HCT116 (cell line): ENCODE data around the gene TMEM132C. TPM values are rescaled to one million over a fixed set of nuclear protein-coding genes. Genes with fewer than 3 reads are reported as not detected.

Experiments used
- ATAC-seq: fragments of 200-7000 bp; cut with Tn5 transposase; 2 replicates; pipeline ENCODE4 v1.9.1; 2020; ENCODE audit warnings: mild to moderate bottlenecking, moderate library complexity
- BruUV-seq: library from RNA; stranded (reverse); fragments of 400-500 nt; replicated peaks from 2 replicates; lab custom pipeline; 2021; lab: Mats Ljungman, UMichigan
- CTCF ChIA-PET: fragments of 300-600 bp; sonication (Branson Sonifier 250); formaldehyde crosslinking; loops from one replicate; lab custom pipeline; 2021; ENCODE audit warnings: antibody characterized with exemption; lab: Charles Lee
- POLR2A ChIA-PET: fragments of 300-600, 350-600 bp; sonication (Branson Sonifier 250); formaldehyde crosslinking; loops from one replicate; lab custom pipeline; 2021; ENCODE audit warnings: antibody characterized with exemption; lab: Charles Lee
- RAD21 ChIA-PET, 2 experiments: fragments of 300-600 bp; sonication (Branson Sonifier 250); formaldehyde crosslinking; loops; one replicate each; lab custom pipeline; 2023; ENCODE audit warnings: low total read pairs in 2 of 2; ENCODE audit not compliant: uncharacterized antibody in 2 of 2, unreplicated experiment in 2 of 2, low non-redundant PET in 1 of 2; lab: Charles Lee
- DNase-seq: peaks from one replicate; pipeline ENCODE4 v3.0.0-alpha.2; 2010; ENCODE audit warnings: low read depth, low spot score
- H2AFZ ChIP-seq: fragments of 200-600 bp; shearing (Covaris generic), sonication (generic); 2 replicates; pipeline ENCODE4 v1.6.1; 2017; ENCODE audit warnings: low read depth, mixed run types, mixed read lengths, antibody characterized with exemption, low read length; ENCODE audit not compliant: poor library complexity, severe bottlenecking
- H3K27ac ChIP-seq: 2 replicates; pipeline ENCODE4 v1.5.1; 2012; ENCODE audit warnings: low read depth, low read length
- H3K27me3 ChIP-seq: fragments of 200-600 bp; sonication (generic); 2 replicates; pipeline ENCODE4 v1.6.1; 2016; ENCODE audit warnings: mixed run types, low read length, mixed read lengths; ENCODE audit not compliant: insufficient read depth
- H3K36me3 ChIP-seq, 2 experiments: fragments of 200-500 bp in 1 of 2; fragments of 200-600 bp in 1 of 2; sonication (Bioruptor generic) in 1 of 2; sonication (generic) in 1 of 2; 2 replicates each; pipeline versions ENCODE4 v1.5.1 to v1.6.1; 2014 to 2016; ENCODE audit warnings: low read length in 2 of 2, inconsistent platforms in 1 of 2, mixed read lengths in 1 of 2, mixed run types in 1 of 2; ENCODE audit not compliant: insufficient read depth in 2 of 2, control insufficient read depth in 1 of 2
- H3K4me1 ChIP-seq, 2 experiments: fragments of 200-600 bp in 1 of 2; sonication (generic) in 1 of 2; 2 replicates each; pipeline versions ENCODE4 v1.5.1 to v1.6.1; 2012 to 2017; ENCODE audit warnings: low read length in 2 of 2, inconsistent platforms in 1 of 2, mild to moderate bottlenecking in 1 of 2, mixed read lengths in 1 of 2, mixed run types in 1 of 2, moderate library complexity in 1 of 2; ENCODE audit not compliant: insufficient read depth in 2 of 2, control insufficient read depth in 1 of 2
- H3K4me2 ChIP-seq: fragments of 200-600 bp; sonication (generic); 2 replicates; pipeline ENCODE4 v1.6.1; 2017; ENCODE audit warnings: mixed run types, low read length, mixed read lengths
- H3K4me3 ChIP-seq, 2 experiments: fragments of 200-600 bp in 1 of 2; sonication (generic) in 1 of 2; replicated peaks in 1 of 2; 2 replicates each; pipeline ENCODE4 v1.5.1; 2011 to 2016; ENCODE audit warnings: low read length in 2 of 2, control low read depth in 1 of 2, low read depth in 1 of 2, mild to moderate bottlenecking in 1 of 2, mixed read lengths in 1 of 2, mixed run types in 1 of 2
- H3K79me2 ChIP-seq: fragments of 200-600 bp; sonication (generic); 2 replicates; pipeline ENCODE4 v1.6.1; 2017; ENCODE audit warnings: mild to moderate bottlenecking, mixed run types, low read length, moderate library complexity, mixed read lengths; ENCODE audit not compliant: insufficient read depth
- H3K9ac ChIP-seq: fragments of 200-600 bp; sonication (generic); 2 replicates; pipeline ENCODE4 v1.6.1; 2016; ENCODE audit warnings: low read length, mixed read lengths
- H3K9me2 ChIP-seq: fragments of 200-600 bp; sonication (generic), shearing (Covaris generic); 2 replicates; pipeline ENCODE4 v1.6.1; 2017; ENCODE audit warnings: mixed run types, mild to moderate bottlenecking, moderate library complexity; ENCODE audit not compliant: insufficient read depth
- H3K9me3 ChIP-seq, 2 experiments: fragments of 200-500 bp in 1 of 2; fragments of 200-600 bp in 1 of 2; sonication (Bioruptor generic) in 1 of 2; sonication (generic) in 1 of 2; 2 replicates each; pipeline ENCODE4 v1.6.1; 2014 to 2017; ENCODE audit warnings: low read length in 2 of 2, mixed read lengths in 2 of 2, inconsistent platforms in 1 of 2, low read depth in 1 of 2, mild to moderate bottlenecking in 1 of 2, mixed run types in 1 of 2, moderate library complexity in 1 of 2; ENCODE audit not compliant: control insufficient read depth in 1 of 2, insufficient read depth in 1 of 2
- H4K20me1 ChIP-seq: fragments of 200-600 bp; sonication (generic), shearing (Covaris generic); 2 replicates; pipeline ENCODE4 v1.6.1; 2017; ENCODE audit warnings: mixed run types, mild to moderate bottlenecking, moderate library complexity; ENCODE audit not compliant: insufficient read depth
- EGR1 ChIP-seq: IDR thresholded peaks from 2 replicates; pipeline ENCODE4 v1.6.1; 2012; ENCODE audit warnings: low read depth
- EZH2 ChIP-seq: fragments of 200-600 bp; sonication (generic); IDR thresholded peaks from 2 replicates; pipeline ENCODE4 v1.6.1; 2017; ENCODE audit warnings: antibody characterized with exemption, mixed run types
- EZH2phosphoT487 ChIP-seq: fragments of 200-600 bp; IDR thresholded peaks from 2 replicates; pipeline ENCODE4 v1.6.1; 2018; ENCODE audit warnings: antibody characterized with exemption, borderline replicate concordance
- FOSL1 ChIP-seq: IDR thresholded peaks from 2 replicates; pipeline ENCODE4 v1.6.1; 2012; ENCODE audit warnings: low read depth
- MAX ChIP-seq: IDR thresholded peaks from 2 replicates; pipeline ENCODE4 v1.6.1; 2012
- POLR2A ChIP-seq: IDR thresholded peaks from 2 replicates; pipeline ENCODE4 v1.7.0; 2011; ENCODE audit warnings: borderline replicate concordance; ENCODE audit not compliant: insufficient read depth, insufficient read length; ENCODE audit errors: extremely low read depth
- POLR2AphosphoS5 ChIP-seq: IDR thresholded peaks from 2 replicates; pipeline ENCODE4 v1.6.1; 2011; ENCODE audit warnings: mild to moderate bottlenecking, low read depth, low read length, moderate library complexity
- REST ChIP-seq: IDR thresholded peaks from 2 replicates; pipeline ENCODE4 v1.6.1; 2012; ENCODE audit warnings: low read depth
- SIN3A ChIP-seq: IDR thresholded peaks from 2 replicates; pipeline ENCODE4 v1.6.1; 2012; ENCODE audit warnings: low read depth
- TCF7L2 ChIP-seq: IDR thresholded peaks from 2 replicates; pipeline ENCODE4 v1.7.0; 2011; ENCODE audit warnings: borderline replicate concordance, inconsistent platforms; ENCODE audit not compliant: insufficient read depth, insufficient read length; ENCODE audit errors: extremely low read depth
- intact Hi-C: fragments of 100-400 bp; cut with micrococcal nuclease; formaldehyde crosslinking; loops from 2 replicates; pipeline ENCODE4 v1.10.0; 2022
- total RNA-seq: library from RNA; stranded (reverse); gene quantifications from one replicate; pipeline ENCODE4 v1.2.1, GENCODE V29; 2021; ENCODE audit not compliant: unreplicated experiment

The TMEM132C gene
- total RNA-seq, 1 experiment from 2014 or later: not detected

GRCh38 chr12:128690641-128691040, 423.7 kb downstream of the TMEM132C start:
- no peaks in the 10 kb centered on the region for H3K79me2 ChIP-seq
- BruUV-seq: no TSS peak
- no peak overlapping the region for H3K4me3 ChIP-seq
- no peaks in the 10 kb centered on the region for H3K9me2 ChIP-seq
- H3K27ac ChIP-seq: no peak overlapping the region
- no peak for DNase-seq
- no peaks in the 10 kb centered on the region; a peak in 2 of 4 replicates for H3K9me3 ChIP-seq
- intact Hi-C loops: no loop called here
- no peak overlapping the region for H3K4me2 ChIP-seq
- TF ChIP-seq TCF7L2 (no peak), MAX (no peak), POLR2A (no peak), REST (no peak), EZH2 (no peak), EGR1 (no peak), FOSL1 (no peak), SIN3A (no peak), EZH2phosphoT487 (no peak), POLR2AphosphoS5 (no peak)
- no peak overlapping the region for H3K9ac ChIP-seq
- no peaks in the 10 kb centered on the region for H3K4me1 ChIP-seq
- no peak overlapping the region for H2AFZ ChIP-seq
- no peaks in the 10 kb centered on the region for H4K20me1 ChIP-seq
- POLR2A ChIA-PET: no interaction called here
- no peaks in the 10 kb centered on the region for H3K36me3 ChIP-seq
- CTCF ChIA-PET: no interaction called here
- RAD21 ChIA-PET: no interaction called here
- no peak for ATAC-seq
- no peaks in the 10 kb centered on the region for H3K27me3 ChIP-seq
